NCI-H1436 (cell line): Measurements from ENCODE around the gene FGF14.

Experiments used
- DNase-seq: peaks from one replicate; lab custom pipeline; 2025; lab: John Stamatoyannopoulos, UW

FGF14 gene

DNA sequence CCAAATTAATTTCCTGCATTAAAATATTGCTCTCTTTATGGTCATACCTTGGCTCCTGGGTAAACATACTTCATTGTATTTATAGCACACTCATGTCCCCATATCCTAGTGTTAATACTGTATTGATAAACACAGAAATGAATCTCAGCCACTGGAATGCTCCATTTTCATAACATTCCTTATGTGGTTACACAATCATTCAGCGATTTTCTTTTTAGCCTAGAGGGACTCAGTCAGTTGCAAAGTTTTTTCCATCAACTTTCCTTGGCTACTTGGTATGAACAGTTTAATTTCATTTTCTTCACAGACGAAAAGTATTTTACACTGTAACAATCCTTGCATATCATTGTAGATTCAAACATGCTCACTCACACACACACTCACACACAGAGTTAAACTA lies 471.5 kb downstream of the FGF14 start:
- no peak for DNase-seq

DNA sequence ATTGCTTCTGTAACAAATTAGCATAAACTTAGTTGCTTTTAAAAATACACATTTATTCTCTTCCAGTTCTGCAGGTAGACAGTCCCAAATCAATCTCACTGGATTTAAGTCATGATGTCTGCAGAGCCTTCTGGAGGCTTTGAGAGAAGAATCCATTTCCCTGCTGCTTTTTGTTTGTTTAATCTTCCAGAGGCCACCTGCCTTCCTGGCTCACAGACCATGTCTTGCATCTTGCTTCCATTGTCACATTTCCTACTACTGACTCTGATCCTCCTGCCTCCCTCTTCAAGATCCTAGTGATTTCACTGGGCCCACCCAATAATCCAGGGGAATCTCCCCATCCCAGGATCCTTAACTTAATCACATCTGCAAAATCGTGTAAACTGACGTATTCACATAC lies 476.1 kb downstream of the FGF14 start:
- no peak for DNase-seq

DNA sequence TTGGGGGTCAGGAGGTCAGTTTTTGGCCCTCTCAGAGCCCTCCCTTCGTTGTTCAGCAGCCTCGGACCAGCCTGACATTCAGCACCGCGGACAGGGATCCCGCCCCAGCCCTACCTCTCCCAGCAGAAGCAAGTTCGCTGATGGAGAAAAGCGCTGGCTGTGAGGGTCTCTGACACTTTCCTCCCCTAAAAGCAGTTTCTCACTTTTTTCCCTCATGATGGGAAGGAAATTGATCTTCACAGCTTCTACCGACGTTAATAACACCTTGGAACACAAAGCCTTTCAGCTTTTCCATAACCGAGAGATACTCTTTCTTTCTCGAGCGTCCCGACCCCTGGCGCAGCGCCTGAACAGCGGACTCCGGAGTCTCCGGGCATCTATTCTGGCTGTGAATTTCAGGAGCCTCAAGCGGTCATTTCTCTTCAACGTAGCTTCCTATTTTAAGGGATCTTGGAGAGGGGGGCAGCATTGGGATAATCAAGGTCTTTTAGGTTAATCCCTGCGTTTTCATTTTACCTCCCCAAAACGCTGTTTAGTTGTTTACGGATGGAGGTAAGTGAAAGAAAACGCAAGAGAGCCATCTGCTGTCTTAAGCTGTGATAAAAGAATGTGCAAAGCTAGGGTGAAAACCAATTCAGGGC lies 482.2 kb downstream of the FGF14 start:
- no peak for DNase-seq

DNA sequence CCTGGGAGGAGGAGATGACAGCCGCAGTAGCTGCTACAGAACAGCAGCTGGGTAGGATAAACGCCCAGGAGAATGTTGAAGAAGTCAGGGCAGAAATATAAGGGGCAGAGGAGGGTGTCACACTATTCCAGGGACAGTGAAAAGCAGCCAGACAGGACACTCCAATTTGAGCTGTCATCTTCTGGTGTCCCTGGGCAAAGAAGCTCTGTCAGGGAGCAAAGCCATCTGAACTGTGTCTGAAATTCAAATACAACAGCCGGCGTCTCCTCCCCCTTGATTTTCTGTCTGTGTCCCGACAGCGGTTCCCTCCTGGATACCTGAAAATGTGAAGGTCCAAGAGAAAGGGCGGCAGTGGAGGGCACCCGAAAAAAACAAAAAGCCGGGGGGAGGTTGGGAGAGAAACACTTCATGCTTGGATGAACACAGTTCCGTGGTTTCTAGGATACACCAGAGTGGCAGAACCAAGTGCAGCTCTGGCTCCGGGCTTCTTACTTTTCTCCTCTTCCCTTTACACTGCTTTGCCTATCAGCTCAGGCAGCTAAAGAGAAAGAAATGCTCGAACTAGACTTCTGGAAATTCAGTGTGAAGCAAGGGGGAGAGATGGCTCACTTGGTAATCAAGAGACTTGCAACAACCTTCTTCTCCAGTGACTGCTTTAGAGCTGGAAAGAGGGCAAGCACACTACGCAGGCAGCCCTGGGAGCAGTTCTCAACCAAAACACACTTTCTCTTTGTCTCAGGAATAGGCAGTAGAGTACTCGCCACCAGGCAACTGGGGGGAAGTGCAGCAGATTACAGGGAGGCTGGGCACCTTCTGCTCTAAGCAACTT lies 483.8 kb downstream of the FGF14 start:
- peak; percentile 54 for DNase-seq

DNA sequence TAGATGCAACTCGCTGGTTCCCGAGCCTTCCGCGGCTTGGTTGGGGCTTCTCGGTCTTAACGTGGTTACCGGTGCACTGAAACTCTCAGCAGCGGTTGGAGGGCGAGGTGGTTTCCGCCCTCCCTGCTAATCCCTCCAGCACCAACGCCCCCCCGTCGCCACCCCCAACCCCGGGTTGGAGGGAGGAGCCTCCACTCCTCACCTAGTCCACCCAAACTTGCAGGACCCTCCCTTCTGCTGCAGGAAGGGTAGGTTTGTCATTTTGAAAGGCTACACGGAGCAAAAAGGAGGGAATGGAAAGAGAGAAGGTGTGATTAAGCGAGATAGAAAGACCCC lies 484.4 kb downstream of the FGF14 start:
- peak; percentile 77 for DNase-seq

DNA sequence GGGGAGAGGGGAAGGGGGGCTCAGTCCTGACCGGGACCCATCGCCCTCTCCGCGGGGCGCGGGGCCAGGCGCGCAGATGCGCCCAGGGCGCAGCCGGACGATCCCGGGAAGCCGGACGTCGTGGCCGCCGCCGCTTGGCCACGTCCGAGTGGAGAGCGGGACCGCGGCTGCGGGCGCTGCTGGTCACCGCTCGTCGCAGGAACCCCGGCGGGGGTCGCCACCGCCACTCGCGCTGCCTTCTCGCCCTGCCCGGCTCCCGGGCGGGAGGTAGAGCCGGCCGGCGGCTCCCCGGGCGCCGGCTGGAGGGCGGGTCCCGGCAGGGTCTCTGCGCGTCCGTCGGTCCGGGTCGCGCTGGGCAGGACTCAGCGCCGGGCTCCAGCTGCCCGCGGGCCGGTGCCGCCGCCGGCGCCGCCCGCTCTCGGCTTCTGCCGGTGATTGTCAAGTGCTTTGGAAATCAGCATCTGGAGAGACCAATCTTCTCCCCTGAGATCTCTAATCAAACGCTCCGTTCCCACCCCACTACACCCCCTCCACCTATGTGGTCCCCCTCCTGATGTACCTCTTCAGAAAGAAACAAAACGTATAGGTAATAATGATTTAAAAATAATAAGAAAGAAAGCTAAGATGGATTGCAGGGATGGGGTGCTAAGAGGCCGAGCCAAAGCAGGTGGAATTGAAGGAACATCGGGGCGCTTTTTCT lies 484.9 kb downstream of the FGF14 start:
- DNase-seq: peak; percentile 40

DNA sequence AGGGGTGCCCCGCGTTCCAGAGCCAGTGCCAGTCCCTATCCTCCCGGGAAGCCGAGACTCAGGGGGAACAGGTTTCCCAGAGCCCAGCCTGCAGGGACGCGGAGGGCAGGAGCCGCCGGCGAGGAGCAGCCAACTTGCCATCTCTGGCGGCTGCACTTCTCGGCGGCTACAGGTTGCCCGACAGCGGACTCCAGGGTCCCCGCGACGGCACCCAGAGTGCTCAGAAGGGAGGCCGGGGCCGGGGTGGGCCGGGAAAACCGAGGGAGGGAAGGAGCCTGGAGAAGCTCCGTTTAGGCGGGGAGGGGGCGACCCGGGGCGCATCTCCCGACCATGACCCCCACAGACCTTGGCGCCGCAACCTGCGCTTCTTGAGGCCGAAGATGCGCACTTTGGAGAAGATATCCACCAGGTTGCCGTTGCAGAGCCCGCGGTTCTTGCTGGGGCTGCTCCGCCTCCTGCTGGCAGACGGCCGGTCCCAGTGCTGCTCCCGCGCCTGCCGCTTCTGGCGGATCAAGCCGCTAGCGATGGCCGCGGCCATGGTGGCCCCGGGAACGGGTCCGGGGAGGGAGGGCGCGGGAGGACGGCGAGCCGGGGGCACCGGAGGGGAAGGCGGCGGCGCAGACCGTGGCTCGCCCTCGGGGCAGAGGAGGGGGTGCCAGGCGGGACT lies 485.6 kb downstream of the FGF14 start:
- peak; percentile 53 for DNase-seq

DNA sequence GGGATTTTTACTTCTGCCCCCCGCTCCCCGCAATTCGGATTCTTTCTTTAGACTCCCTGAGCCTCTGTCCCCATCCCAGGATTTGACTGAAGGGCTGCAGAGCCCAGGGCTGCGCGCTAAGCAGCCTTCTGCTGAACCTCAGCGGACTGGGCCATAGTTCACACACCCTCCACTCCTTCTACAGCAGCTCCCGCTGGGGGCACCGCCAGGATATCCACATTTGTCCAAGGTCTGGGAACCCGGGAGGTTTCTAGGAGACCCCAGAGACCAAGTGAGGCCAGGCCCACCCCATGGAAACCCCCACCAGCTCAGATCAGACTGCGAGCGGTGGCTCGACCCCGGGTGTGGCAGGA lies 486.1 kb downstream of the FGF14 start:
- DNase-seq: no peak

DNA sequence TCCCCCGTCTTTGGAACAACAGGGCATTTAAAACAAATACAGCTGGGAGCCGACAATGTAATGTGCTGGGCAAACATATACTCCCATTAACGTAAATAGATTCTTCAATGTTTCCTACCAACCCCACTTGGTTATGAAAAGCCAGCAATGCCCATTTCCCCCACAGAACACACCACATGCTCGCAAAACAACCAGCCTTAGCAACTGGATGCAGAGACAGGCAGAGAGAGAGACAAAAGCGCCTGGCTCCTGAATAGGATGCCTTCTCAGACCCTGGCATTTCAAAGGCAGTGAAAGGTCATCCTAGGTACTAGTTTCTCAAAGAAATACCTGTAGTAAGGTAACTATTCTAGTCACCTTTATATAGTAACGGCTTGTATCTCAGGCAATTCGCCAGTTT lies 486.5 kb downstream of the FGF14 start:
- peak; percentile 70 for DNase-seq

DNA sequence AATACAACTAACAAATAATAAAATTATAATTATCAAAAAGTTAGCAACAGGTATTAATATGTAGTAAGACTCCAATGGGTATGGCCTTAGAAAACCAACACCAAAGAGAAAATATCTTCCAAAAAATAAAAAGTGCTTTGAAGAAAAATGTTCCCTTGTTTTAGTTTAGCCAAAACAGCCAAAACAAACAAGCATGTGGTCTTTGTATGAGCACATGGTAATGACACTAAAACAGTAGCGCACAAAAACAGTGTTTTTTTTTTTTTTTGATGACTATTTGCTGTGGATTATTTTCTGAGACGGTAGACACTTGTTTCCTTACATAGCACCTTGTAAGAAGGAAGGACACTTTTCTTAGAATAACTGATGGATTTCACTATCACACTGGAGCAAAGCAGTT lies 490.1 kb downstream of the FGF14 start:
- no peak for DNase-seq

DNA sequence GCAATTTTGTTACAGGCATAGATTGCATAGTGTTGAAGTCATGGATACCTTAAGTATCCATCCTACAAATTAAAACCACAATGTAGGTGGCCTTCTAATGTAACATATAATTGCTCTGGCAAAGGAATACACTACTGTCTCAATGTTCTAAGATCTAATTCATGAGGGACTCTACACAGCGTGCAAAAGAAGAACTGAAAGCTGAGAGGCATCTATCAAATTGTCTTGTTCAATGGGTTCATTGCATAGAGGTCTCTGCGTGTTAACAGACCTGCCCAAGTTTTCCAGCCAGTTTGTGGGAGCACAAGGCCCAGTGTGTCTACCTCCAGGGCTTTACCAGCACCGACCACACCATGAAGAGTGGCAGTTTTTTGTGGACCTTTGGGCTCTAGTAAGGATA lies 498.0 kb downstream of the FGF14 start:
- DNase-seq: no peak

DNA sequence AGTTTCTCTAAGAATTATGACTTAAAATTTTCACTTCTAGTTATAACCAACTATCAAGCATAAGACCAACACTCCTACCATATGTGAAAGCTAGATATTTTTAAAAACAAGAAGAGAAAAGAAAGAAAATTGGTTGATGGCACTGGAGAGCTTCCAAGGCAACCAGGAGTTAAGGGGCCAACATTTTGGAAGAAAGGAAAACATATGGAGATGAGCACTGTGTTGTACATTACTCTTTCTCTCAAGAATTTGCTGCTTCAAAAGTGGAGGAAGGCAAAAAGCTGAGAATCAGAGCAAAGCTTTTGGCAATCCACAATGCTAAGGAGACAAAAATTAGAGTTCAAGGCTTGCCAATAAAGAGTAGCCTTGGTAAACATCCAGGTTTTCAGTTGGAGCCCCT lies 503.2 kb downstream of the FGF14 start:
- no peak for DNase-seq

DNA sequence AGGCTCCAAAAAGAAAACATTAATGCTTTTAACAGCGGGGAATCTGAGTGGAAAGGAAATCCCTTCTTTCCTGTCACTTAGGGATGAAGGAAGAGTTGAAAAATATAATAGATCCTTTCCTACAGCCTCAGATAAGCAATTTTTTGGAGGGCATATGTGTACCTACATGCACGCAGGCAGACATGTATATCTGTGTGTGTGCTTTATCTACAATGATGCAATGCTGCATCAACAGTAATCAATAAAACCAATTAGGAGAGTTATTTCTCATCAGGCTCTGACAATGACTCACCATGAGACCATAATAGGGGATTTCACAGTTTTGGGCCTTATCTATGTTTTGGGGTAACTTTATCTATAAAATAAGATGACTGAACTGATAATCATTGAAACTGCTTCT lies 505.3 kb downstream of the FGF14 start:
- no peak for DNase-seq

DNA sequence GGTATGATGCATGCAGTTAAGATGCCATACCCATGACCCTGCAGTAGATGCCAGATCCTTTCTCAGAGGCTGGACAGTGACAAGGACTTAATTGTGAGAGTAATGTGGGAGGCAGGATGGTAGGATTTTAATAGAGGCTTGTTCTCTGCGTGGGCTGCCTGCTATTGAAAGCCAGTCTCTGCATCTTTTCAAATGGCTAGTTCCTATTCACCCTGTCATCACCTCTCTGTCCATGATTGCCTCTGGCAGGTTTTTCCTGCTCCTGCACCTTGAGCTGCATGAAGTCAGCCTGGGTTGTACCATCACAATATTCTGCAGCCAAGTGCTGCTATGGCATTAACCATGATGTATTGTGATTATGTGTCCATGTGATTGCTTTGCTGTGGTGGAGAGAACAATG lies 508.8 kb downstream of the FGF14 start:
- DNase-seq: no peak

DNA sequence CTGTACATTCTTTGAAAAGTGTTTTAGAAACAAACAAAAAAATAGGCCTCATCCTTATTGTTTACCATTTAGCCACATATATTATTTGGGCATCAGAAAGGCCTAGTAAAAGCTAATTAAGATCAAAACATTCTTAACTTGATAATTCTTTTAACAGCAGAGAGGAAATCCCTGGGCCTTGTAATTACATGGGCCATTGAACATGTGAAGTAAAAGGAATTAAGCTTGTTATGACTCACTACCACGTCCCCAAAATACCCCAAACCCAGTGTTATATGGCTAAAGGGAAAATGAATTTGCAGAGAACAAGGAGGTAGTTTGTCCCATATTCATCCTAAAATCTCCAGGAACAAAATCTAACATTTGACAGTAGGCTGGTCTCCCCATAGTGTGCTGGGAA lies 509.6 kb downstream of the FGF14 start:
- DNase-seq: no peak

DNA sequence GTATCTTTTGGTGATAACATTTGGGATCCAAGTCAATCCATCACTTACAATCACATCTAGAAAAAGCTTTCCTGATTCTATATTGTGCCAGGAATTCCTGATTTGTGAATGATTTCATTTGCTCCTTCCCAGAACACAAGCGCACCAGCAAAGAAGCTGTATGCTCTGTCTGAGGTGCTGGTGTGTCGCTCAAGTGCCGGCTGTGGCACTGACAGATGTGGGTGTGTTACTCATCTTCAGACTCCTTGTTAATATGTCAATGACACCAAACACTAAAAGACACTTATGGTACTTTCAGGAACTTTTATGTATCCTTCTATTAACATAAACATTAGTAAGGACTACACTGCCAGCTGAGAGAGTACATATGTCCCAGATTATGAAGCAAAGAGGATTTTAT lies 520.3 kb downstream of the FGF14 start:
- DNase-seq: no peak

DNA sequence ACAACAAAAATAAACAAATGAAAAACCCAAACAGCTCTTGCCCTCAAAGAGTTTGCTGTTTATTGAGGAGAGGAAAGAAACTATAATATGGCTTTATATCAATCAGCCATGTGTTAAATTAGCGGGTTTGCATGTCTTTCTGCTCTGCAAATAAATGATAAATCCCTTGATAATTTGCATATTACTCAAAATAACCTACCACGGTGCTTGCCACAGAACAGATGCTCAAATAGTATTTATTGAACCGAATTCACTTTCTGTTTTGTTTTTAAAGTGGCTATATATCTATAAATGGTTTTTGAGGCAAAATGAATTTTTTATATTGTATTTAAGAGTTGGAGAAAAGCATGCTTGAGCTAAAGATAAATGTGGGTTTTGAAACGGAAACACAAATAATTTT lies 521.3 kb downstream of the FGF14 start:
- DNase-seq: no peak

DNA sequence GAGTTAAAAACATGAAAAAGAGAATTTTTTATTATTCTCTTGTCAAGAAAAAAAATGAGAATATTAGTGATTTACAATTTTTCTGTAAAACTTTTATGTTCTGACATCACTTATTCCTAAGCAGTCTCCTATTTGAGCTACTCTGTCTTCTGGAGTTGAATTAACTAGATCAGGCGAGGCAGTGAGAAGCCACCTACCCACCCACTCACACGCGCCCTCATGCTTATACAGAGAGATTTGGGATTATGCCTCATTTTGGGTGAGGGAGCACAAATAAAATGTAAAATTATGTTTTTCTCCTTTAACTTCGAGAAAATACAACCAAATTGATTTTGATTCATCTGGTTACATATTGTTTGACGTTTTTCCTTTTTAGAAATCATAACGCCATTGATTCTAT lies 524.9 kb downstream of the FGF14 start:
- no peak for DNase-seq

DNA sequence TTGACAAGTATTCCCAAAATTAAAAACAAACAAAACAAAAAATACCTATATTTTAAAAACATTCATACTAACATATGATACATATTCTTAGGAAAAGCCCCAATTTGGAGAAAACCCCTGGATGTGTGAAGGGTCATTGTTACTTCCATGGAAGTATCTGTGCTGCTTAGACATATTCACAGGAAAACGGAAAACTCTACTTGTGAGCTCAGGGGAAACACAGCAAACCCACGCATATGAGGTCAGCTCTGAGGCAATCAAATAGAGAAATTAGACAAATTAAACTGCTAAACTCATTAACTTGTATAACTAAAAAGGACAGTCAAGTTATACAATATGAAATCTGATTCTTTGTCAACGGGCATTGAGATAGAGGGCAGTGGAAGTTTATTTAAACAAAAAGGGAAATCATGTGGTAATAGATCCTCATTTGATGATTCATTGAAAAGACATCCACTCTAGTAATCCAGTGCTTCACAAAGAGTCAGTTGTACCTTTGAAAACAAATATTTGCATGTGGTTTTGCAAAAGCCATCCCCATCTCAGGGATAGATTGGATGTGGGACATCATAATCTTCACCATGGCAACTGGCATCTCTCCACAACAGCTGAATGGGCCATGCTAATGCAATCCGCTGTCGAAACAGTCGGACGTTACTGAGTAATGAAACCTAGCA lies 526.0 kb downstream of the FGF14 start:
- DNase-seq: peak; percentile 74

DNA sequence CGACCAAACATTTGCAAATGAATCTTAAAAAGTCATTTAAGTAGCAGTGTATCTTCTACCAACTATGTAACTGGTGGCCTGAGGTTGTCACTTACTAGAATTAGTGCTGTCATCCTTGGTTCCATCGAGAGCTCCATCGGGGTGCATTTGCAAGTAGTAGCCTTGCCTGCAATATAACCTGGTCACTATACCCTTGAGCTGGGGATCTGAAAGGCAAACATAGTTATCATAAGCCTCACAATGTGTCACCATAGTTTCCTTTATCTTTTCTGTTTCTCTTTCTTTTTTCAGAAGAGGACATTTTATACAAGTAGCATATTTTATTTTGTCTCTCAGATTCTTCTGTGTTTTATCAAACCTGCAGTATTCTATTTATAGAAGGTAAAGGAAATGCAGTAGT lies 526.8 kb downstream of the FGF14 start:
- no peak for DNase-seq

DNA sequence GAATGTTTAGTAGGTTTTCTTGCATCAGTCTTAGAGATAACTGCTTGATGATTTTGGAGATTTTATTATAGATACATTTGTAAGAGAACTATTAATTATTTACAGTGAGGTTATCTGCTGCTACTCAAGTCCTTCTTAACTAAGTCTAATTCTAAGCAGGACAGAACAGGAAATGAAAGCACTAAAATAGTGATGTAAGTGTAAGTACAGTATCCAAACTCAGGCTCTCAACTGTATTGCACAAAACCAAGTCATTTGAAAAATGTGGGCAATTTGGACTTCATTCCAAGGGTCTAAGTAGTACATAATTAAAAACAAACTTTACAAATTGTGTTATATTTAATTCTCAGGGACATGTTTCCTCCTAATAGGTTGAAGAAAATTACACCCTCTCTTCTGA lies 532.3 kb downstream of the FGF14 start:
- DNase-seq: no peak
